Activated CD4-positive, alpha-beta T cell treated with anti-CD3 and anti-CD28 coated beads, Interleukin-2, amount 50 U/mL, for 24 hours (primary cell): ENCODE measurements around the gene PHF21B.

Source experiments
- DNase-seq, 2 donors: peaks; one replicate each; pipeline ENCODE4 v3.0.0-alpha.2; 2020; ENCODE audit warnings: low read depth in 1 of 2, low spot score in 1 of 2

Gene PHF21B

GRCh38 chr22:44992166-44992565 lies 17.6 kb downstream of the PHF21B start:
- DNase-seq = no peak

DNA sequence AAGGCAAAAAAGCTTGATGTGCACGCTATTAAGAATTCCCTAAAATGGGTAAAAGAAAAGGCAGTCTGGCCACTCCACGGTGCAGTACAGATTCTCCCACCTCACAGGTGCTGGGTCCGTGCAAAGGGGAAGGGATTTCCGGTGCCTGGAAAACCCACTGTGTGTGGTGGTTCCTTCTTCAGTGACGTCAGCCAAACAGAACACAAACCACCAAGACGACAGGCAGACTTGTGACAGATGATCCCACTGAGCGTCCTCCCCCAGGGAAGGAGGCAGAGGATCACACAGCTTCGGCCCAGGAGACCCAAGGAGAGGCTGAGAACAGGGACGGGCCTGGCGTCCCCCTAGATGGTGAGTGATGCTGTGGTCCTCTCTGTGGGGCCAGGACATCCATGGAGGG lies 18.6 kb downstream of the PHF21B start:
- no peak for DNase-seq

GRCh38 chr22:44990810-44991209 lies 19.0 kb downstream of the PHF21B start:
- DNase-seq = no peak

GRCh38 chr22:44990328-44990727 lies 19.5 kb downstream of the PHF21B start:
- DNase-seq = no peak

DNA sequence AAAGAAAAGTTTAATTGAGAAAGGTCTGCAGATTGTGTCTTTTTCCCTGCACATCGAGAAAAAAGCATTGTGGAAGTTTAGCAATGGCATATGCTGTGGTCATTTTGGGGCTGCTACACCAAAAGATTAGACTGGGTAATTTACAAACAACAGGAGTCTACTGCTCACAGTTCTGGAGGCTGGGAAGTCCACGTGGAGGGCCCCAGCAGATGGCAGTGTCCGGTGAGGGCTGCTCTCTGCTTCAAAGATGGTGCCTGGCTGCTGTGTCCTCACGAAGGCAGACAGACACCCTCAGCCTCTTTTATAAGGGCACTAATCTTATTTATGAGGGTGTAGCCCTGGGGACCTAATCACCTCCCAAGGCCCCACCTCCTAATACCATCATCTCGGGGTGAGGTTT lies 21.1 kb downstream of the PHF21B start:
- DNase-seq = no peak

GRCh38 chr22:44986926-44987325 lies 22.9 kb downstream of the PHF21B start:
- no peak for DNase-seq

GRCh38 chr22:44985906-44986527 lies 23.8 kb downstream of the PHF21B start:
- no peak for DNase-seq

- no peak for DNase-seq
Observed at GRCh38 chr22:44983878-44984482, 25.8 kb downstream of the PHF21B start.

DNA sequence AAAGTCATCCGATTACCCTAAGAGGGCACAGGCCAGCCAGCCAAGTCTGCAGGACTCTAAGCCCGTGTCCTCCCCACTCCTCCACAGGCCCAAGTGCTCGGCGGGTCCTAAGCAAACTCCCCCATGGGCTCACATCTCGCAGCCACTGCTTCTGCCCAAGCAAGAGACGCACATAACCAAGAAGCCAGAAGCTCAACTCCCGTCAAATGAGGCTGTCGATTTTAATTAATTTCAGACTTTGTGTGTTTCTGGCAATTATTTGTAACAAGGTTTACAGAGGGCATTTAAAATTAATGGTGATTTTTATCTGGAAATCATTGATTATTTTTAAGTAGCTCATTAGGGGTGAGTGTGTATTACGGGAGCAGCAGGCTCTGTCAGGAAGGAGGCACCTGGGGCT lies 27.4 kb downstream of the PHF21B start:
- no peak for DNase-seq

- DNase-seq = no peak
Observed at GRCh38 chr22:44981857-44982256, 27.9 kb downstream of the PHF21B start.

- DNase-seq = no peak
Observed at GRCh38 chr22:44979154-44979553, 30.7 kb downstream of the PHF21B start.

DNA sequence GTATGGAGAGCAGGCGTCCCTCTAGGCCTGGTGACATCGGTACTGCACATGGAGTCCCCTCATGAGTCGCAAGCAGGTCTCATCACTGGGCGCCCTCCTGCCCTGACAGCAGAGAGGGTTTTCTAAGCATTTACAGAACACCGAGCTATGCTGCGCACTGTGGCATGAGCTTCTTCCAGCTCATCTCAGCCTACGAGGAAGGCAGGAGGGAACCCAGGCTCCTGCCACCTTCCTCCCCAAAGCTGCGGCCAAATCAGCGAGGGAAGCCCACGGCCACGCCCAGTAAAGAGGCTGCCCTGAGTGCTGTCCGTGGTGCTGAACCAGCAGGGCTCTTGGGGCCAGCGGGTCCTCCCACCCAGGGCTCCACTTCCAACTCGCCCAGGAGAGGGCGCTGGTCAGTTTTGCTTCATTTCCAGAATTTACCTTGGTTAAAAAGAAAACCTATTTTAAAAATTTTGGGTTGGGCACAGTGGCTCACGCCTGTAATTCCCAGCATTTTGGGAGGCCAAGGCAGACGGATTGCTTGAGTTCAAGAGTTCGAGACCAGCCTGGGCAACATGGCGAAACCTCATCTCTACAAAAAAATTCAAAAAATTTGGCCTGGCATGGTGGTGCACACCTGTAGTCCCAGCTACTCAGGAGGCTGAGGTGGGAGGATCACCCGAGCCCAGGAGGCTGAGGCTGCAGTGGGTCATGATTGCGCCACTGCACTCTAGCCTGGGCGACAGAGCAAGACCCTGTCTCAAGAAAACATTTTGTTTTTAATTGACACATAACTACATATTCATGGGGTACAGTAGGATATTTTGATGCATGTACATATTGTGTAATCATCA lies 34.2 kb downstream of the PHF21B start:
- DNase-seq = peak; percentile 10 to 44

GRCh38 chr22:44974454-44974853 lies 35.4 kb downstream of the PHF21B start:
- no peak for DNase-seq

- no peak for DNase-seq
Observed at GRCh38 chr22:44973829-44974228, 36.0 kb downstream of the PHF21B start.

GRCh38 chr22:44972363-44973083 lies 37.3 kb downstream of the PHF21B start:
- DNase-seq = no peak

GRCh38 chr22:44971651-44972362 lies 38.0 kb downstream of the PHF21B start:
- no peak for DNase-seq

GRCh38 chr22:44970291-44970690 lies 39.5 kb downstream of the PHF21B start:
- DNase-seq = no peak

DNA sequence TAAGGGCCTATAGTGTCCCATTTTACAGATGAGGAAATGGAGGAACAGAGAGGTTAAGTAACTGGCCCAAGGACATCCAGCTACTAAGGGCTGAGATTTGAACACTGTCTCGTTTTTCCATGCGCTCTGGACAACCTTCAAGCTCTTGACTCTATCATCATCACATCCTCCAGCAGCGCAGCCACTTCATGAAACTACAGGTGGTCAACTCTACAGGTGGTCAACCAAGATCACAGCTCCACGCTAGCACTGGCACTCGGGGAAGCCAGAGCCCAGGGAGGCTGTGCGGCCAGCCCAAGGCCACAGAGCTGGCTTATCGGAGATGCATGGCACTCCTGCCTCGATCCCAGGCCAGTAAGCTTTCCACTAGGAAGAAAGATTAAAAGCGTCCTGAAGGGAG lies 40.0 kb downstream of the PHF21B start:
- DNase-seq = no peak

- DNase-seq = no peak
Observed at GRCh38 chr22:44968736-44969135, 41.1 kb downstream of the PHF21B start.

- no peak for DNase-seq
Observed at GRCh38 chr22:44965171-44965570, 44.6 kb downstream of the PHF21B start.

GRCh38 chr22:44964722-44965078 lies 45.1 kb downstream of the PHF21B start:
- no peak for DNase-seq
